Thoracic aorta (tissue), 2 donors: ENCODE data around the gene NID2. TPM values are rescaled to one million over a fixed set of nuclear protein-coding genes. Genes with fewer than 3 reads are reported as not detected.

ENCODE experiments used
- ATAC-seq: fragments of 150-250 bp; one replicate; pipeline ENCODE4 v1.8.0; 2017; ENCODE audit warnings: low read depth; ENCODE audit not compliant: insufficient number of reproducible peaks, low FRiP score
- DNase-seq: peaks from one replicate; pipeline ENCODE4 v3.0.0-alpha.2; 2020; ENCODE audit warnings: low spot score
- H3K27ac ChIP-seq, 2 donors: fragments of 200-600 bp; sonication (generic); 1 replicate in 1 of 2; 2 replicates in 1 of 2; pipeline ENCODE4 v1.5.1; 2016; ENCODE audit warnings: mild to moderate bottlenecking in 2 of 2, moderate library complexity in 2 of 2
- H3K27me3 ChIP-seq: fragments of 200-600 bp; sonication (generic); replicated peaks from 2 replicates; pipeline ENCODE4 v1.6.0; 2016; ENCODE audit warnings: mild to moderate bottlenecking; ENCODE audit not compliant: insufficient read depth
- H3K36me3 ChIP-seq: fragments of 200-600 bp; sonication (generic); one replicate; pipeline ENCODE4 v1.5.1; 2016
- H3K4me1 ChIP-seq, 2 donors: fragments of 200-600 bp; sonication (generic); 1 replicate in 1 of 2; 2 replicates in 1 of 2; pipeline versions ENCODE4 v1.5.1 to v1.6.0; 2016; ENCODE audit warnings: low read depth in 2 of 2, mild to moderate bottlenecking in 1 of 2; ENCODE audit not compliant: control insufficient read depth in 1 of 2
- H3K4me3 ChIP-seq: fragments of 200-600 bp; sonication (generic); 2 replicates; pipeline ENCODE4 v1.5.1; 2016; ENCODE audit warnings: mild to moderate bottlenecking
- H3K9me3 ChIP-seq: fragments of 200-600 bp; sonication (generic); 2 replicates; pipeline ENCODE4 v1.5.1; 2016
- CTCF ChIP-seq: fragments of 200-600 bp; sonication (generic); IDR thresholded peaks from one replicate; pipeline ENCODE4 v1.5.1; 2019; ENCODE audit warnings: antibody characterized with exemption
- total RNA-seq, 2 donors: library from RNA; depleted of rRNA; stranded (reverse); fragments of >200 nt; gene quantifications; one replicate each; pipeline versions ENCODE4 v1.1.0 to v1.2.3, GENCODE V29; 2016

The NID2 gene
- total RNA-seq, 2 donors from 2014 or later = 21.0 to 33.3 TPM

- Histone ChIP-seq H3K4me1 (peaks cover 15 to 81% of the 10 kb centered on the region in 2 donors), H3K4me3 (no peak overlapping the region), H3K27me3 (no peaks in the 10 kb centered on the region), H3K36me3 (no peaks in the 10 kb centered on the region), H3K27ac (peak overlapping the region; percentile 46 to 73), H3K9me3 (no peaks in the 10 kb centered on the region)
- no peak for TF ChIP-seq CTCF
- no peak for DNase-seq
- ATAC-seq = no peak
These were observed 22.4 kb downstream of the NID2 start for GRCh38 chr14:52046376-52046917.

- peaks cover 13 to 74% of the 10 kb centered on the region in 2 donors for H3K4me1 ChIP-seq
- H3K9me3 ChIP-seq = no peaks in the 10 kb centered on the region
- no peak for DNase-seq
- H3K36me3 ChIP-seq = no peaks in the 10 kb centered on the region
- H3K27me3 ChIP-seq = no peaks in the 10 kb centered on the region
- H3K27ac ChIP-seq = peak overlapping the region; percentile 35 to 73
- peak; percentile 60 for ATAC-seq
- TF ChIP-seq CTCF = no peak
- H3K4me3 ChIP-seq = peak overlapping the region; percentile 47
These were observed 23.9 kb downstream of the NID2 start for GRCh38 chr14:52044791-52045522.

GRCh38 chr14:52043690-52044089, 25.2 kb downstream of the NID2 start:
- Histone ChIP-seq H3K9me3 (no peaks in the 10 kb centered on the region), H3K27me3 (no peaks in the 10 kb centered on the region), H3K36me3 (peaks cover 4% of the 10 kb centered on the region), H3K4me1 (peaks cover 13 to 61% of the 10 kb centered on the region in 2 donors), H3K4me3 (no peak overlapping the region), H3K27ac (no peak overlapping the region)
- DNase-seq = no peak
- no peak for ATAC-seq
- TF ChIP-seq CTCF = peak; percentile 31

- H3K27me3 ChIP-seq = no peaks in the 10 kb centered on the region
- H3K9me3 ChIP-seq = no peaks in the 10 kb centered on the region
- DNase-seq (no peak), ATAC-seq (no peak)
- peaks cover 13 to 51% of the 10 kb centered on the region in 2 donors for H3K4me1 ChIP-seq
- no peak overlapping the region for H3K27ac ChIP-seq
- peaks cover 4% of the 10 kb centered on the region for H3K36me3 ChIP-seq
- H3K4me3 ChIP-seq = peak overlapping the region; percentile 3
- TF ChIP-seq CTCF = no peak
These were observed 26.2 kb downstream of the NID2 start for GRCh38 chr14:52042371-52043289.

- no peaks in the 10 kb centered on the region for H3K9me3 ChIP-seq
- no peak for ATAC-seq
These were observed 28.3 kb downstream of the NID2 start for GRCh38 chr14:52040598-52040997.

More at GRCh38 chr14:52040598-52040997, 28.3 kb downstream of the NID2 start:
- DNase-seq = no peak
- Histone ChIP-seq H3K4me3 (no peak overlapping the region), H3K27ac (no peak overlapping the region), H3K27me3 (no peaks in the 10 kb centered on the region), H3K4me1 (peaks cover 7 to 30% of the 10 kb centered on the region in 2 donors), H3K36me3 (peaks cover 4% of the 10 kb centered on the region)
- TF ChIP-seq CTCF = no peak
